Caco-2 (cell line): ENCODE measurements around the gene COL6A2. TPM values are rescaled to one million over a fixed set of nuclear protein-coding genes. Genes with fewer than 3 reads are reported as not detected.
"Not testable (repeated sequence)": the region's sequence is repeated elsewhere in the genome, so short reads cannot be mapped to it uniquely, and the experiment has no call there.

Experiments used
- BruUV-seq: library from RNA; stranded (reverse); fragments of 400-500 nt; replicated peaks from 2 replicates; lab custom pipeline; 2021; lab: Mats Ljungman, UMichigan
- CTCF ChIA-PET: fragments of 300-600 bp; sonication (Branson Sonifier 250); formaldehyde crosslinking; loops from one replicate; lab custom pipeline; 2022; ENCODE audit warnings: antibody characterized with exemption; lab: Charles Lee
- POLR2A ChIA-PET: fragments of 300-600 bp; sonication (Branson Sonifier 250); formaldehyde crosslinking; loops from one replicate; lab custom pipeline; 2022; ENCODE audit warnings: antibody characterized with exemption; lab: Charles Lee
- DNase-seq, 2 experiments: peaks; one replicate each; pipeline versions ENCODE4 v3.0.0 to v3.0.0-alpha.2; 2020 to 2022
- H3K27me3 ChIP-seq: replicated peaks from 2 replicates; pipeline ENCODE4 v1.6.0; 2011; ENCODE audit warnings: low read length; ENCODE audit not compliant: control insufficient read depth, insufficient read depth
- H3K36me3 ChIP-seq: 2 replicates; pipeline ENCODE4 v1.5.1; 2011; ENCODE audit warnings: low read length; ENCODE audit not compliant: control insufficient read depth, insufficient read depth
- H3K4me1 ChIP-seq: fragments of 250-450 bp; sonication (Bioruptor Pico); 2 replicates; pipeline ENCODE4 v1.5.1; 2020; ENCODE audit warnings: mild to moderate bottlenecking
- H3K4me3 ChIP-seq: 2 replicates; pipeline ENCODE4 v1.5.1; 2011; ENCODE audit warnings: low read depth, mild to moderate bottlenecking, control low read depth, low read length
- H3K9me3 ChIP-seq: fragments of 250-450 bp; sonication (Bioruptor Pico); 2 replicates; pipeline ENCODE4 v1.5.1; 2020; ENCODE audit warnings: mild to moderate bottlenecking, moderate library complexity
- H3K27ac Mint-ChIP-seq: one replicate; pipeline ENCODE4 v1.8.0; 2022; ENCODE audit warnings: mixed read lengths; ENCODE audit not compliant: unreplicated experiment
- H3K27me3 Mint-ChIP-seq: one replicate; pipeline ENCODE4 v1.8.0; 2022; ENCODE audit warnings: mixed read lengths; ENCODE audit not compliant: insufficient read depth, unreplicated experiment
- H3K36me3 Mint-ChIP-seq: one replicate; pipeline ENCODE4 v1.8.0; 2022; ENCODE audit warnings: mild to moderate bottlenecking, mixed read lengths; ENCODE audit not compliant: insufficient read depth, unreplicated experiment
- H3K4me1 Mint-ChIP-seq: one replicate; pipeline ENCODE4 v1.8.0; 2022; ENCODE audit warnings: low read depth, mixed read lengths; ENCODE audit not compliant: unreplicated experiment
- H3K4me3 Mint-ChIP-seq: one replicate; pipeline ENCODE4 v1.8.0; 2022; ENCODE audit warnings: mild to moderate bottlenecking, moderate library complexity, mixed read lengths; ENCODE audit not compliant: unreplicated experiment
- H3K9me3 Mint-ChIP-seq: one replicate; pipeline ENCODE4 v1.8.0; 2022; ENCODE audit warnings: mixed read lengths; ENCODE audit not compliant: unreplicated experiment
- intact Hi-C: fragments of 100-400 bp; cut with micrococcal nuclease; formaldehyde crosslinking; loops from one replicate; pipeline ENCODE4 v1.10.0; 2022; ENCODE audit not compliant: unreplicated experiment
- total RNA-seq: library from RNA; stranded (reverse); gene quantifications from 2 replicates; pipeline ENCODE4 v1.2.3, GENCODE V29; 2022
- TF ChIP-seq, protein P1 (sequence below), 2 experiments: fragments of 200-600 bp in 1 of 2; IDR thresholded peaks; 1 replicate in 1 of 2; 2 replicates in 1 of 2; pipeline versions ENCODE4 v1.5.1 to v1.8.0; 2011 to 2022; ENCODE audit warnings: antibody characterized with exemption in 1 of 2, control low read depth in 1 of 2, inconsistent platforms in 1 of 2, low read depth in 1 of 2, low read length in 1 of 2, mild to moderate bottlenecking in 1 of 2, moderate library complexity in 1 of 2; ENCODE audit not compliant: insufficient read depth in 1 of 2, severe bottlenecking in 1 of 2, unreplicated experiment in 1 of 2

The COL6A2 gene
- total RNA-seq, 1 experiment from 2014 or later, result 8.8 TPM

DNA sequence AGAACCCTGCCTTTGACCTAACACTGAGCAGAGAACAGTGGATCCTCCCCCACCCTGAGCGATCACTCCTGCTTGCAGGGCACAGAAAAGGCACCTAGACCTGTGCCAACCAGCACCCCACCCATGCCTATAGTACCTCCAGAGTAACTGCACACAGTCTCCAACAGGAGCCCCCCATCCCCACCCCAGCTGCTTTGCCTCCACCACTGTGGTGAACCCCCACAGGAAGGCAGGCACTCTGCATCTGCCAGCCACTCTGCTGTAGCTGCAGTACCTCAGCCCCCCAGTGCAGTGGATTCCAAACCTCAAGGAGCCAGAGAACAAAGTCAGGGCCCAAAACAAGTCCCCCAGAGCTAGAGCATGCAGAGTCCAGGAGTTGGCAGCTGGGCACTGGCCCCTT is 75.7 kb downstream of the COL6A2 start:
- POLR2A ChIA-PET, result no interaction called here
- no peak overlapping the region for H3K4me3 Mint-ChIP-seq
- H3K27ac Mint-ChIP-seq, result no peak overlapping the region
- Histone ChIP-seq H3K36me3 (no peaks in the 10 kb centered on the region), H3K9me3 (peaks cover 3% of the 10 kb centered on the region; the same call in 1 of the 2 replicates), H3K27me3 (no peaks in the 10 kb centered on the region), H3K4me1 (no peaks in the 10 kb centered on the region), H3K4me3 (no peak overlapping the region)
- H3K4me1 Mint-ChIP-seq, result no peaks in the 10 kb centered on the region
- peaks cover 18% of the 10 kb centered on the region for H3K9me3 Mint-ChIP-seq
- H3K27me3 Mint-ChIP-seq, result peaks cover 13% of the 10 kb centered on the region
- H3K36me3 Mint-ChIP-seq, result no peaks in the 10 kb centered on the region
- DNase-seq, result no peak
- BruUV-seq, result no TSS peak
- CTCF ChIA-PET, result no interaction called here
- intact Hi-C loops, result no loop called here
- TF ChIP-seq, protein P1, sequence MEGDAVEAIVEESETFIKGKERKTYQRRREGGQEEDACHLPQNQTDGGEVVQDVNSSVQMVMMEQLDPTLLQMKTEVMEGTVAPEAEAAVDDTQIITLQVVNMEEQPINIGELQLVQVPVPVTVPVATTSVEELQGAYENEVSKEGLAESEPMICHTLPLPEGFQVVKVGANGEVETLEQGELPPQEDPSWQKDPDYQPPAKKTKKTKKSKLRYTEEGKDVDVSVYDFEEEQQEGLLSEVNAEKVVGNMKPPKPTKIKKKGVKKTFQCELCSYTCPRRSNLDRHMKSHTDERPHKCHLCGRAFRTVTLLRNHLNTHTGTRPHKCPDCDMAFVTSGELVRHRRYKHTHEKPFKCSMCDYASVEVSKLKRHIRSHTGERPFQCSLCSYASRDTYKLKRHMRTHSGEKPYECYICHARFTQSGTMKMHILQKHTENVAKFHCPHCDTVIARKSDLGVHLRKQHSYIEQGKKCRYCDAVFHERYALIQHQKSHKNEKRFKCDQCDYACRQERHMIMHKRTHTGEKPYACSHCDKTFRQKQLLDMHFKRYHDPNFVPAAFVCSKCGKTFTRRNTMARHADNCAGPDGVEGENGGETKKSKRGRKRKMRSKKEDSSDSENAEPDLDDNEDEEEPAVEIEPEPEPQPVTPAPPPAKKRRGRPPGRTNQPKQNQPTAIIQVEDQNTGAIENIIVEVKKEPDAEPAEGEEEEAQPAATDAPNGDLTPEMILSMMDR (IDR thresholded peaks at IDR 0.05; ENCODE audit: insufficient read depth in 1 of 2, low read depth in 1 of 2, low read length in 1 of 2, severe bottlenecking in 1 of 2, unreplicated experiment in 1 of 2), result no peak

DNA sequence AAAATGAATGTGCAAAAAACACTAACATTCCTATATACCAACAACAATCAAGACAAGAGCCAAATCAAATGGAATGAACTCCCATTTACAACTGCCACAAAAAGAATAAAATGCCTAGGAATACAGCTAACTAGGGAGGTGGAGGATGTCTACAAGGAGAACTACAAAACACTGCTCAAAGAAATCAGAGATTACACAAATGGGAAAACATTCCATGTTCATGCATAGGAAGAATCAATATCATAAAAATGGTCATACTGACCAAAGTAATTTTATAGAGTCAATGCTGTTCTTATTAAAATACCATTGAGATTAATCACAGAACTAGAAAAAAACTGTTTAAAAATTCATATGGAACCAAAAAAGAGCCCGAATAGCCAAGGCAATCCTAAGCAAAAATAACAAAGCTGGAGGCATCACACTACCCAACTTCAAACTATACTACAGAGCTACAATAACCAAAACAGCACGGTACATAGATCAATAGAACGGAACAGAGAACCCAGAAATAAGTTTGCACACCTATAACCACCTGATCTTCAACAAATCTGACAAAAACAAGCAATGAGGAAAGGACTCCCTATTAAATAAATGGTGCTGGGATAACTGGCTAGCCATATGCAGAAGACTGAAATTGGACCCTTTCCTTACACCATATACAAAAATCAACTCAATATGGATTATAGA is 78.7 kb downstream of the COL6A2 start:
- H3K4me1 Mint-ChIP-seq, POLR2A ChIA-PET, DNase-seq, BruUV-seq, H3K9me3 ChIP-seq, H3K36me3 ChIP-seq, H3K36me3 Mint-ChIP-seq, H3K4me3 ChIP-seq, H3K27me3 ChIP-seq, H3K27ac Mint-ChIP-seq, H3K4me1 ChIP-seq, intact Hi-C loops, H3K4me3 Mint-ChIP-seq: not testable (repeated sequence)
- CTCF ChIA-PET, result interaction anchor here (0.5 kb wide), 1 partner anchor 33 kb away, joined by 3 read pairs; no protein-coding TSS in a partner anchor
- peaks cover 13% of the 10 kb centered on the region for H3K27me3 Mint-ChIP-seq
- H3K9me3 Mint-ChIP-seq, result peaks cover 18% of the 10 kb centered on the region

DNA sequence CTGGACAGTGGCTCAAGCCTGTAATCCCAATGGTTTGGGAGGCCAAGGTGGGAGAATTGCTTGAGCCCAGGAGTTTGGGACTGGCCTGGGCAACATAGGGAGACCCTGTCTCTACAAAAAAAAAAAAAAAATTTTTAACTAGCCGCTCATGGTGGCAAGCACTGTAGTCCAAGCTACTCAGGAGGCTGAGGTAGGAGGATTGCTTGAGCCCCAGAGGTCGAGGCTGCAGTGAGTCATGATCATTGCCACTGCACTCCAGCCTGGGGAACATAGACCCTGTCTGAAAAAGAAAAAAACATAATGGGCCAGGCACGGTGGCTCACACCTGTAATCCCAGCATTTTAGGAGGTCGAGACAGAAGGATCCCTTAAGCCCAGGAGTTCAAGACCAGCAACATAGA is 81.0 kb downstream of the COL6A2 start:
- Mint-ChIP-seq H3K27me3 (peaks cover 9% of the 10 kb centered on the region), H3K27ac (no peak overlapping the region), H3K36me3 (no peaks in the 10 kb centered on the region), H3K4me1 (no peaks in the 10 kb centered on the region), H3K9me3 (peaks cover 18% of the 10 kb centered on the region), H3K4me3 (no peak overlapping the region)
- TF ChIP-seq, protein P1 (IDR thresholded peaks at IDR 0.05; ENCODE audit: insufficient read depth in 1 of 2, low read depth in 1 of 2, low read length in 1 of 2, severe bottlenecking in 1 of 2, unreplicated experiment in 1 of 2), result no peak
- no TSS peak for BruUV-seq
- H3K9me3 ChIP-seq, result peaks cover 3% of the 10 kb centered on the region; the same call in 1 of the 2 replicates
- no peak for DNase-seq
- ChIA-PET POLR2A (no interaction called here), CTCF (no interaction called here)
- intact Hi-C loops, result no loop called here
- H3K27me3 ChIP-seq, result no peaks in the 10 kb centered on the region
- no peaks in the 10 kb centered on the region for H3K4me1 ChIP-seq
- H3K36me3 ChIP-seq, result no peaks in the 10 kb centered on the region
- no peak overlapping the region for H3K4me3 ChIP-seq

Other genes with a start within 250 kb of the COL6A2 start
- gene COL6A1, start 116.3 kb upstream of the COL6A2 start, total RNA-seq, result 31.9 and 33.4 TPM in 2 replicates
- gene FTCD, start 57.5 kb downstream of the COL6A2 start, total RNA-seq, result 3.5 and 4.5 TPM in 2 replicates
- 3.1 and 4.6 TPM in 2 replicates for gene SPATC1L, start 86.3 kb downstream of the COL6A2 start, total RNA-seq
- 121 and 127 TPM in 2 replicates for gene LSS, start 130.7 kb downstream of the COL6A2 start, total RNA-seq
- gene MCM3AP, start 187.5 kb downstream of the COL6A2 start, total RNA-seq, result 88.1 and 102 TPM in 2 replicates
- gene YBEY, start 188.2 kb downstream of the COL6A2 start, total RNA-seq, result 10.6 and 11.5 TPM in 2 replicates
- 17.7 and 18.6 TPM in 2 replicates for gene C21orf58, start 225.8 kb downstream of the COL6A2 start, total RNA-seq
- gene PCNT, start 226.0 kb downstream of the COL6A2 start, total RNA-seq, result 38.4 and 44.2 TPM in 2 replicates